ENCODE measurements around the gene ONECUT3.

The ONECUT3 gene

DNA sequence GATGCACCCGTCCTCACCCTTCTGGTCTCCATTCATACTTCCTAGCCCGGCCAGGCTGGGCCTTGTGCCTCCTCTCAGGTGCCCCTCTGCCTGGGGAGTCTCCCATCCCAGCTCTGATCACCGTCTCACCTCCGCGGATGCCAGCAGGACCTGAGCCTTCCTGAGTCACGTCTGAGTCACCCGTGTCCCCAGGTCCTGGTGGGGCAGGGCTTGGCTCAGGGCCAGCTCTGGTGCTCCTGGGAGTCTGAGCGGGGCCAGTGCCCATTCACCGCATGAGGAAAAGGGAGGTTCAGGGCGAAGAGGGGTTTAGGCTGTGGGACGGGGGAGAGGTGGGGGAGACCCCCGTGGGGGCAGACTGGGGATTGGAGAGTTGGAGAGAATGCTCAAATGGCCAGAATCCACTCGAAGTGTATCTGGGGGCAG is 58.2 kb downstream of the ONECUT3 start (continued):
- TF ChIP-seq, protein P1, sequence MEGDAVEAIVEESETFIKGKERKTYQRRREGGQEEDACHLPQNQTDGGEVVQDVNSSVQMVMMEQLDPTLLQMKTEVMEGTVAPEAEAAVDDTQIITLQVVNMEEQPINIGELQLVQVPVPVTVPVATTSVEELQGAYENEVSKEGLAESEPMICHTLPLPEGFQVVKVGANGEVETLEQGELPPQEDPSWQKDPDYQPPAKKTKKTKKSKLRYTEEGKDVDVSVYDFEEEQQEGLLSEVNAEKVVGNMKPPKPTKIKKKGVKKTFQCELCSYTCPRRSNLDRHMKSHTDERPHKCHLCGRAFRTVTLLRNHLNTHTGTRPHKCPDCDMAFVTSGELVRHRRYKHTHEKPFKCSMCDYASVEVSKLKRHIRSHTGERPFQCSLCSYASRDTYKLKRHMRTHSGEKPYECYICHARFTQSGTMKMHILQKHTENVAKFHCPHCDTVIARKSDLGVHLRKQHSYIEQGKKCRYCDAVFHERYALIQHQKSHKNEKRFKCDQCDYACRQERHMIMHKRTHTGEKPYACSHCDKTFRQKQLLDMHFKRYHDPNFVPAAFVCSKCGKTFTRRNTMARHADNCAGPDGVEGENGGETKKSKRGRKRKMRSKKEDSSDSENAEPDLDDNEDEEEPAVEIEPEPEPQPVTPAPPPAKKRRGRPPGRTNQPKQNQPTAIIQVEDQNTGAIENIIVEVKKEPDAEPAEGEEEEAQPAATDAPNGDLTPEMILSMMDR (tag by site-specific recombination; IDR thresholded peaks at IDR 0.05), result no peak
- TF ChIP-seq ZNF660 (tag by site-specific recombination; IDR thresholded peaks at IDR 0.05) (peak; percentile 92), IKZF3 (tag by site-specific recombination; IDR thresholded peaks at IDR 0.05) (0 out of 2 replicates have a peak, but pooled peaks have one; percentile 7), ZBTB21 (tag by site-specific recombination; IDR thresholded peaks at IDR 0.05) (no peak), BCL11B (tag by site-specific recombination; IDR thresholded peaks at IDR 0.05; ENCODE audit: low read depth) (no peak), KLF16 (tag by site-specific recombination; IDR thresholded peaks at IDR 0.05) (no peak), ZNF600 (tag by site-specific recombination; IDR thresholded peaks at IDR 0.05) (no peak; the same call in 1 of the 2 replicates), ZNF366 (tag by site-specific recombination; conservative IDR thresholded peaks at IDR 0.05) (0 out of 2 replicates have a peak, but pooled peaks have one; percentile 33), SP7 (tag by site-specific recombination; IDR thresholded peaks at IDR 0.05) (peak; percentile 56), HOXA7 (CRISPR knock-in tag; IDR thresholded peaks at IDR 0.05; ENCODE audit: borderline replicate concordance) (no peak), ZNF274 (IDR thresholded peaks at IDR 0.05; ENCODE audit: low read length) (no peak), ZNF274 (tag by site-specific recombination; IDR thresholded peaks at IDR 0.05; ENCODE audit: borderline replicate concordance) (no peak), ZNF555 (tag by site-specific recombination; conservative IDR thresholded peaks at IDR 0.05) (no peak), WT1 (tag by site-specific recombination; IDR thresholded peaks at IDR 0.05) (peak; percentile 48), ZNF791 (tag by site-specific recombination; IDR thresholded peaks at IDR 0.05) (no peak), ZBTB7A (tag by site-specific recombination; IDR thresholded peaks at IDR 0.05; ENCODE audit: low read depth) (peak; percentile 93), ZNF837 (tag by site-specific recombination; IDR thresholded peaks at IDR 0.05) (no peak), ZNF571 (tag by site-specific recombination; IDR thresholded peaks at IDR 0.05) (no peak), ZNF140 (tag by site-specific recombination; IDR thresholded peaks at IDR 0.05) (no peak), ZNF10 (tag by site-specific recombination; IDR thresholded peaks at IDR 0.05) (peak; percentile 36; the same call in 1 of the 2 replicates), ZNF169 (tag by site-specific recombination; IDR thresholded peaks at IDR 0.05) (no peak), ZIC2 (tag by site-specific recombination; IDR thresholded peaks at IDR 0.05) (peak; percentile 90), OSR2 (tag by site-specific recombination; IDR thresholded peaks at IDR 0.05) (no peak), ZNF138 (tag by site-specific recombination; IDR thresholded peaks at IDR 0.05; ENCODE audit: borderline replicate concordance) (no peak)
- TF ChIP-seq, protein P2, sequence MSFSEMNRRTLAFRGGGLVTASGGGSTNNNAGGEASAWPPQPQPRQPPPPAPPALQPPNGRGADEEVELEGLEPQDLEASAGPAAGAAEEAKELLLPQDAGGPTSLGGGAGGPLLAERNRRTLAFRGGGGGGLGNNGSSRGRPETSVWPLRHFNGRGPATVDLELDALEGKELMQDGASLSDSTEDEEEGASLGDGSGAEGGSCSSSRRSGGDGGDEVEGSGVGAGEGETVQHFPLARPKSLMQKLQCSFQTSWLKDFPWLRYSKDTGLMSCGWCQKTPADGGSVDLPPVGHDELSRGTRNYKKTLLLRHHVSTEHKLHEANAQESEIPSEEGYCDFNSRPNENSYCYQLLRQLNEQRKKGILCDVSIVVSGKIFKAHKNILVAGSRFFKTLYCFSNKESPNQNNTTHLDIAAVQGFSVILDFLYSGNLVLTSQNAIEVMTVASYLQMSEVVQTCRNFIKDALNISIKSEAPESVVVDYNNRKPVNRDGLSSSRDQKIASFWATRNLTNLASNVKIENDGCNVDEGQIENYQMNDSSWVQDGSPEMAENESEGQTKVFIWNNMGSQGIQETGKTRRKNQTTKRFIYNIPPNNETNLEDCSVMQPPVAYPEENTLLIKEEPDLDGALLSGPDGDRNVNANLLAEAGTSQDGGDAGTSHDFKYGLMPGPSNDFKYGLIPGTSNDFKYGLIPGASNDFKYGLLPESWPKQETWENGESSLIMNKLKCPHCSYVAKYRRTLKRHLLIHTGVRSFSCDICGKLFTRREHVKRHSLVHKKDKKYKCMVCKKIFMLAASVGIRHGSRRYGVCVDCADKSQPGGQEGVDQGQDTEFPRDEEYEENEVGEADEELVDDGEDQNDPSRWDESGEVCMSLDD (tag by site-specific recombination; IDR thresholded peaks at IDR 0.05), result peak; percentile 84
- TF ChIP-seq, protein P3, sequence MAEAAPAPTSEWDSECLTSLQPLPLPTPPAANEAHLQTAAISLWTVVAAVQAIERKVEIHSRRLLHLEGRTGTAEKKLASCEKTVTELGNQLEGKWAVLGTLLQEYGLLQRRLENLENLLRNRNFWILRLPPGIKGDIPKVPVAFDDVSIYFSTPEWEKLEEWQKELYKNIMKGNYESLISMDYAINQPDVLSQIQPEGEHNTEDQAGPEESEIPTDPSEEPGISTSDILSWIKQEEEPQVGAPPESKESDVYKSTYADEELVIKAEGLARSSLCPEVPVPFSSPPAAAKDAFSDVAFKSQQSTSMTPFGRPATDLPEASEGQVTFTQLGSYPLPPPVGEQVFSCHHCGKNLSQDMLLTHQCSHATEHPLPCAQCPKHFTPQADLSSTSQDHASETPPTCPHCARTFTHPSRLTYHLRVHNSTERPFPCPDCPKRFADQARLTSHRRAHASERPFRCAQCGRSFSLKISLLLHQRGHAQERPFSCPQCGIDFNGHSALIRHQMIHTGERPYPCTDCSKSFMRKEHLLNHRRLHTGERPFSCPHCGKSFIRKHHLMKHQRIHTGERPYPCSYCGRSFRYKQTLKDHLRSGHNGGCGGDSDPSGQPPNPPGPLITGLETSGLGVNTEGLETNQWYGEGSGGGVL (tag by site-specific recombination; IDR thresholded peaks at IDR 0.05), result 0 out of 2 replicates have a peak, but pooled peaks have one; percentile 20
- TF ChIP-seq, protein P4, sequence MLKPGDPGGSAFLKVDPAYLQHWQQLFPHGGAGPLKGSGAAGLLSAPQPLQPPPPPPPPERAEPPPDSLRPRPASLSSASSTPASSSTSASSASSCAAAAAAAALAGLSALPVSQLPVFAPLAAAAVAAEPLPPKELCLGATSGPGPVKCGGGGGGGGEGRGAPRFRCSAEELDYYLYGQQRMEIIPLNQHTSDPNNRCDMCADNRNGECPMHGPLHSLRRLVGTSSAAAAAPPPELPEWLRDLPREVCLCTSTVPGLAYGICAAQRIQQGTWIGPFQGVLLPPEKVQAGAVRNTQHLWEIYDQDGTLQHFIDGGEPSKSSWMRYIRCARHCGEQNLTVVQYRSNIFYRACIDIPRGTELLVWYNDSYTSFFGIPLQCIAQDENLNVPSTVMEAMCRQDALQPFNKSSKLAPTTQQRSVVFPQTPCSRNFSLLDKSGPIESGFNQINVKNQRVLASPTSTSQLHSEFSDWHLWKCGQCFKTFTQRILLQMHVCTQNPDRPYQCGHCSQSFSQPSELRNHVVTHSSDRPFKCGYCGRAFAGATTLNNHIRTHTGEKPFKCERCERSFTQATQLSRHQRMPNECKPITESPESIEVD (tag by site-specific recombination; IDR thresholded peaks at IDR 0.05), result no peak
- TF ChIP-seq, protein P5, sequence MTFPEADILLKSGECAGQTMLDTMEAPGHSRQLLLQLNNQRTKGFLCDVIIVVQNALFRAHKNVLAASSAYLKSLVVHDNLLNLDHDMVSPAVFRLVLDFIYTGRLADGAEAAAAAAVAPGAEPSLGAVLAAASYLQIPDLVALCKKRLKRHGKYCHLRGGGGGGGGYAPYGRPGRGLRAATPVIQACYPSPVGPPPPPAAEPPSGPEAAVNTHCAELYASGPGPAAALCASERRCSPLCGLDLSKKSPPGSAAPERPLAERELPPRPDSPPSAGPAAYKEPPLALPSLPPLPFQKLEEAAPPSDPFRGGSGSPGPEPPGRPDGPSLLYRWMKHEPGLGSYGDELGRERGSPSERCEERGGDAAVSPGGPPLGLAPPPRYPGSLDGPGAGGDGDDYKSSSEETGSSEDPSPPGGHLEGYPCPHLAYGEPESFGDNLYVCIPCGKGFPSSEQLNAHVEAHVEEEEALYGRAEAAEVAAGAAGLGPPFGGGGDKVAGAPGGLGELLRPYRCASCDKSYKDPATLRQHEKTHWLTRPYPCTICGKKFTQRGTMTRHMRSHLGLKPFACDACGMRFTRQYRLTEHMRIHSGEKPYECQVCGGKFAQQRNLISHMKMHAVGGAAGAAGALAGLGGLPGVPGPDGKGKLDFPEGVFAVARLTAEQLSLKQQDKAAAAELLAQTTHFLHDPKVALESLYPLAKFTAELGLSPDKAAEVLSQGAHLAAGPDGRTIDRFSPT (tag by site-specific recombination; IDR thresholded peaks at IDR 0.05), result peak; percentile 95
- TF ChIP-seq, protein P6, sequence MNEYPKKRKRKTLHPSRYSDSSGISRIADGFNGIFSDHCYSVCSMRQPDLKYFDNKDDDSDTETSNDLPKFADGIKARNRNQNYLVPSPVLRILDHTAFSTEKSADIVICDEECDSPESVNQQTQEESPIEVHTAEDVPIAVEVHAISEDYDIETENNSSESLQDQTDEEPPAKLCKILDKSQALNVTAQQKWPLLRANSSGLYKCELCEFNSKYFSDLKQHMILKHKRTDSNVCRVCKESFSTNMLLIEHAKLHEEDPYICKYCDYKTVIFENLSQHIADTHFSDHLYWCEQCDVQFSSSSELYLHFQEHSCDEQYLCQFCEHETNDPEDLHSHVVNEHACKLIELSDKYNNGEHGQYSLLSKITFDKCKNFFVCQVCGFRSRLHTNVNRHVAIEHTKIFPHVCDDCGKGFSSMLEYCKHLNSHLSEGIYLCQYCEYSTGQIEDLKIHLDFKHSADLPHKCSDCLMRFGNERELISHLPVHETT (tag by site-specific recombination; IDR thresholded peaks at IDR 0.05), result peak; percentile 68; the same call in 1 of the 2 replicates

Data from HEK293 (cell line).